Activated CD4-positive, alpha-beta T cell treated with anti-CD3 and anti-CD28 coated beads, Interleukin-10, Interleukin-2, amounts not matched to agents 100 ng/mL and 50 ng/mL, durations not matched to agents 16 hours and 8 hours (primary cell): ENCODE results near the gene CLCF1.

Experiments used
- DNase-seq: peaks from one replicate; pipeline ENCODE4 v3.0.0-alpha.2; 2020

CLCF1 gene

GRCh38 chr11:67355023-67355793 lies 18.2 kb downstream of the CLCF1 start:
- DNase-seq = no peak

GRCh38 chr11:67354075-67355022 lies 19.0 kb downstream of the CLCF1 start:
- DNase-seq = no peak

GRCh38 chr11:67353317-67354074 lies 19.9 kb downstream of the CLCF1 start, which contains the start of gene POLD4:
TSS of gene POLD4 (minus strand) at chr11:67353546. CDS start at chr11:67353399, 147 bp downstream.
- peak; percentile 97 for DNase-seq

- peak; percentile 52 for DNase-seq
Observed at GRCh38 chr11:67352546-67353316, 20.7 kb downstream of the CLCF1 start.

- DNase-seq = peak; percentile 74
Observed at GRCh38 chr11:67351275-67352005, 22.0 kb downstream of the CLCF1 start.

- DNase-seq = no peak
Observed at GRCh38 chr11:67349928-67350465, 23.4 kb downstream of the CLCF1 start.

GRCh38 chr11:67349457-67349856 lies 23.9 kb downstream of the CLCF1 start:
- no peak for DNase-seq

GRCh38 chr11:67349036-67349435 lies 24.4 kb downstream of the CLCF1 start:
- DNase-seq = no peak

- DNase-seq = no peak
Observed at GRCh38 chr11:67347964-67348749, 25.2 kb downstream of the CLCF1 start.

GRCh38 chr11:67345920-67346819 lies 27.2 kb downstream of the CLCF1 start:
- peak; percentile 41 for DNase-seq

GRCh38 chr11:67345247-67345919 lies 28.0 kb downstream of the CLCF1 start:
- no peak for DNase-seq

- DNase-seq = no peak
Observed at GRCh38 chr11:67344264-67344663, 29.1 kb downstream of the CLCF1 start.

GRCh38 chr11:67337257-67337656 lies 36.1 kb downstream of the CLCF1 start:
- no peak for DNase-seq

- no peak for DNase-seq
Observed at GRCh38 chr11:67332081-67332691, 41.2 kb downstream of the CLCF1 start.

GRCh38 chr11:67323526-67323925 lies 49.9 kb downstream of the CLCF1 start:
- no peak for DNase-seq

- DNase-seq = no peak
Observed at GRCh38 chr11:67322049-67322448, 51.3 kb downstream of the CLCF1 start.

- no peak for DNase-seq
Observed at GRCh38 chr11:67321313-67321871, 52.0 kb downstream of the CLCF1 start.

GRCh38 chr11:67320691-67321090 lies 52.7 kb downstream of the CLCF1 start:
- DNase-seq = no peak
